PFSK-1 (cell line): Measurements from ENCODE around the gene CTNNA3.

Experiments used
- FOXP2 ChIP-seq: optimal IDR thresholded peaks from 2 replicates; pipeline ENCODE3; 2011; ENCODE audit warnings: borderline replicate concordance, control low read depth, inconsistent platforms; ENCODE audit not compliant: insufficient read depth; ENCODE audit errors: extremely low read length, extremely low read depth
- POLR2AphosphoS5 ChIP-seq: IDR thresholded peaks from 2 replicates; pipeline ENCODE4 v1.6.1; 2012; ENCODE audit warnings: low read depth, mild to moderate bottlenecking, control low read depth, low read length, moderate library complexity
- SIN3A ChIP-seq: IDR thresholded peaks from 2 replicates; pipeline ENCODE4 v1.6.1; 2012; ENCODE audit warnings: mild to moderate bottlenecking, low read length, moderate library complexity, borderline replicate concordance; ENCODE audit not compliant: insufficient read depth
- TAF1 ChIP-seq: IDR thresholded peaks from 2 replicates; pipeline ENCODE4 v1.6.1; 2012; ENCODE audit warnings: low read length, control low read depth, borderline replicate concordance; ENCODE audit not compliant: insufficient read depth
- TF ChIP-seq, protein P1 (sequence below), 2 experiments: IDR thresholded peaks; 2 replicates each; pipeline versions ENCODE4 v1.6.1 to v1.8.0; 2011 to 2012; ENCODE audit warnings: low read depth in 2 of 2, low read length in 2 of 2, control low read depth in 1 of 2, inconsistent platforms in 1 of 2, mild to moderate bottlenecking in 1 of 2, moderate library complexity in 1 of 2; ENCODE audit not compliant: insufficient read depth in 1 of 2

The CTNNA3 gene

DNA sequence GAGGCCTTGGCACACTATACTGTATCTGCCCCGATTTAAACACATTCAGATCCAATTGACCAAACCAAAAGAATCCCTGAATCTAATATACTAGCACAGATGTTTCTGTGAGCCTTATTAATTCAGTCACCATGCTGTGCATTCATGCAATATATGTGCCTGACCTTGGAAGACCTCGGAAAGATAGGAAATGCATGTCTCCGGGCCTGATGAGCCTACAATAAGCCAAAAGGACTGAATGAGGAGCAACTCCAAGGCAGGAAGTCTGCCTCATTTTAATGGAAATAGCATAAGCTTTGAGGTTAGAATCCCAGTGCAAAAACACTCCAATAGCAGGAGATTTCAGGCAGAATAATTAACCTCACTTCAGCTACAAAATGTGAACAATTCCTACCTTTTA, 453.5 kb downstream of the CTNNA3 start:
- TF ChIP-seq TAF1 (no peak), FOXP2 (no peak), SIN3A (no peak), POLR2AphosphoS5 (no peak)
- TF ChIP-seq, protein P1, sequence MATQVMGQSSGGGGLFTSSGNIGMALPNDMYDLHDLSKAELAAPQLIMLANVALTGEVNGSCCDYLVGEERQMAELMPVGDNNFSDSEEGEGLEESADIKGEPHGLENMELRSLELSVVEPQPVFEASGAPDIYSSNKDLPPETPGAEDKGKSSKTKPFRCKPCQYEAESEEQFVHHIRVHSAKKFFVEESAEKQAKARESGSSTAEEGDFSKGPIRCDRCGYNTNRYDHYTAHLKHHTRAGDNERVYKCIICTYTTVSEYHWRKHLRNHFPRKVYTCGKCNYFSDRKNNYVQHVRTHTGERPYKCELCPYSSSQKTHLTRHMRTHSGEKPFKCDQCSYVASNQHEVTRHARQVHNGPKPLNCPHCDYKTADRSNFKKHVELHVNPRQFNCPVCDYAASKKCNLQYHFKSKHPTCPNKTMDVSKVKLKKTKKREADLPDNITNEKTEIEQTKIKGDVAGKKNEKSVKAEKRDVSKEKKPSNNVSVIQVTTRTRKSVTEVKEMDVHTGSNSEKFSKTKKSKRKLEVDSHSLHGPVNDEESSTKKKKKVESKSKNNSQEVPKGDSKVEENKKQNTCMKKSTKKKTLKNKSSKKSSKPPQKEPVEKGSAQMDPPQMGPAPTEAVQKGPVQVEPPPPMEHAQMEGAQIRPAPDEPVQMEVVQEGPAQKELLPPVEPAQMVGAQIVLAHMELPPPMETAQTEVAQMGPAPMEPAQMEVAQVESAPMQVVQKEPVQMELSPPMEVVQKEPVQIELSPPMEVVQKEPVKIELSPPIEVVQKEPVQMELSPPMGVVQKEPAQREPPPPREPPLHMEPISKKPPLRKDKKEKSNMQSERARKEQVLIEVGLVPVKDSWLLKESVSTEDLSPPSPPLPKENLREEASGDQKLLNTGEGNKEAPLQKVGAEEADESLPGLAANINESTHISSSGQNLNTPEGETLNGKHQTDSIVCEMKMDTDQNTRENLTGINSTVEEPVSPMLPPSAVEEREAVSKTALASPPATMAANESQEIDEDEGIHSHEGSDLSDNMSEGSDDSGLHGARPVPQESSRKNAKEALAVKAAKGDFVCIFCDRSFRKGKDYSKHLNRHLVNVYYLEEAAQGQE (IDR thresholded peaks at IDR 0.05; ENCODE audit: insufficient read depth in 1 of 2, low read depth in 2 of 2, low read length in 2 of 2): no peak

DNA sequence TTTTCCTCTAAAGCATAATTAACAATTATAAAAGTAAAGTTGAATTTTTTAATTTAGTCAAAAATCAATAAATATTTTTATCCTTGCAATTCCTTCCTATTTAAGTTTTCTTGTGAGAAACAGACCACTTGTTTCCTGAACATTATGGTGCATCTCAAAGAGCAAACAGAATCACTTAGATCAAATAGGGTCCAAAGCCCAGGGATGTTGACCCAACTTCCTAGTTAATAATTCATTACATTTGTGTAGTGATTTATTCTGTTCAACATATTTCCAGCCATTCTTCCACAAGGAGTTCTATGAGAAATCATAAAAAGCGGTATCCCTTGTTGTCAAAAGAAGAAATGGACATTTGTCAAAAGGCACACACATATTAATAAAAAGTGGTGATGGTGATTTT, 454.5 kb downstream of the CTNNA3 start:
- no peak for TF ChIP-seq POLR2AphosphoS5
- TF ChIP-seq SIN3A: no peak
- TF ChIP-seq, protein P1 (IDR thresholded peaks at IDR 0.05; ENCODE audit: insufficient read depth in 1 of 2, low read depth in 2 of 2, low read length in 2 of 2): no peak
- no peak for TF ChIP-seq FOXP2
- TF ChIP-seq TAF1: no peak

DNA sequence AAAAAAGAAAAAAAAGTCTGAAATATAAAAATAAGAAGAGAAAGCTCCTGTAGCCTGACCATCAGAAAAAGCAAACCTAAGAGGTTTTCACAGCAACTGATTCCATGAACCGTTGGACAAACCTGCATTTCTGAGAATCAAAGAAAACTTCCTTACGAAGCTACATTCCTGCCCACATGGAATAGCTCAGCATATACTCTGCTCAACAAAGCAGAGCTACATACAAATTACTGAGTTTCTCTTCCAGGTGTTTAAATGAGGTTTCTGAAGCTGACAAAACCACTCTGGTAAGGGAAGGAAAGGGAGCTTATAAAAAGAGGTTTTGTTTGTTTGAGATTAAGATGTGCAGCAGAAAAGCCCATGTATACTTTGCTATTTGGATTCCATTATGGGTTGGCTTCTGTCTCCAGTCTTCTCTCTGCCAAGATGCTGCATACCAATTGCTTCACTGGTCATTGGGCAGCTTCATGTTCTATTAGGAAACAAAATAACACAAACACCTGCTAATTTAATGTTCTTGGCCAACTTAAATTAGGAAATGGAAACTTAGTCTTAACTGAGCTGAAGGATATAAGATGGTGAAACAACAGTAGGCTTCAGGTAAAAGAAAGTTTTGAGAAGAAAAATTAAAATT, 456.0 kb downstream of the CTNNA3 start:
- TF ChIP-seq FOXP2 (no peak), POLR2AphosphoS5 (no peak), SIN3A (no peak)
- TF ChIP-seq, protein P1 (IDR thresholded peaks at IDR 0.05; ENCODE audit: insufficient read depth in 1 of 2, low read depth in 2 of 2, low read length in 2 of 2): no peak

DNA sequence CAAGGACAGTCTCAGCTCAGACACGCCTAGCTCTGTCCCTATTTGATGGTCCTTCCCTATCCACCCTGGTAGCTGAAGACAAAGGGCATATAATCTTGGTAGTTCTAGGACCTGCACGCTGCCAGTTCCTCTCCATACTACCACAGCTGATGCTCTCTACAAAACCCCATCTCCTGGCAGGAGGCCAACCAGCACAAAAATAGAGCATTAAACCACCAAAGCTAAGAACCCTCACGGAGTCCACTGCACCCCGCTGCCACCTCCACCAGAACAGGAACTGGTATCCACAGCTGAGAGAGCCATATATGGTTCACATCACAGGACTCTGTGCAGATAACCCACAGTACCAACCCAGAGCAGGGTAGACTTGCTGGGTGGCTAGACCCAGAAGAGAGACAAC, 470.8 kb downstream of the CTNNA3 start:
- TF ChIP-seq SIN3A (no peak), TAF1 (no peak), POLR2AphosphoS5 (no peak), FOXP2 (no peak)
- TF ChIP-seq, protein P1 (IDR thresholded peaks at IDR 0.05; ENCODE audit: insufficient read depth in 1 of 2, low read depth in 2 of 2, low read length in 2 of 2): no peak

DNA sequence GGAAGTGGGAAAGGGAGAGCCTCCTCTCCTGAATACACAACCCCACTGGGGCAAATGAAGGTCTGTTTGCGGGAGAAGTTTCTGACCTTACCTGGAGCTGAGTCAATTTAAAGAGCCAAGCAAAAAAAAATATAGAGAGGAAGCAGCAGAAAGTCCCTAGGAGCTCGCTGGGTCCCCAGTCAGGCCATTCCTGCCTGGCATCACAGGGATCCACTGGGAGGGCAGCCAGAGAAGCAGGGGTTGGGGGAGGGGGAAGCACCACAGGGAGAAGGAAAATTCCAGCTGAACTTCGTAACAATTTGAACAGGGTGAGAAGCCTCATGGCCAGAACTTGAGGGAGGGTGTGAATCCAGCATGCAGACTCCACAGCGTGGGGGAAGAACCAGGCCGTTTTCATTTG, 471.4 kb downstream of the CTNNA3 start:
- TF ChIP-seq POLR2AphosphoS5 (no peak), TAF1 (no peak)
